K562 (cell line): Measurements from ENCODE around the gene ICE2. TPM values are rescaled to one million over a fixed set of nuclear protein-coding genes. Genes with fewer than 3 reads are reported as not detected.

Experiments used
- ATAC-seq: fragments of 200-7000 bp; cut with Tn5 transposase; 3 replicates; pipeline ENCODE4 v1.9.1; 2020; ENCODE audit warnings: moderate library complexity
- BruUV-seq: library from RNA; stranded (reverse); fragments of 400-500 nt; replicated peaks from 2 replicates; lab custom pipeline; 2021; lab: Mats Ljungman, UMichigan
- CTCF ChIA-PET: fragments of 300-600 bp; formaldehyde crosslinking; extraction: SDS; loops from one replicate; lab custom pipeline; 2021; ENCODE audit warnings: low intra/inter-chr PET ratio; lab: Yijun Ruan, JAX
- POLR2A ChIA-PET: fragments of 300-600, 350-650 bp; sonication (Branson Sonifier 250); formaldehyde crosslinking; extraction: SDS; loops from one replicate; lab custom pipeline; 2021; ENCODE audit warnings: antibody characterized with exemption, inconsistent platforms; lab: Yijun Ruan, JAX
- DNase-seq, 4 experiments: peaks; one replicate each; pipeline versions ENCODE4 v3.0.0 to v3.0.0-alpha.2; 2011 to 2018; ENCODE audit warnings: low spot score in 3 of 4, mixed read lengths in 3 of 4; ENCODE audit errors: extremely low read depth in 1 of 4
- FAIRE-seq: peaks from 2 replicates; lab custom pipeline; 2011; peaks lifted over from hg19 to GRCh38; lab: Jason Lieb, UNC
- H2AFZ ChIP-seq: 2 replicates; pipeline ENCODE4 v1.6.0; 2011; ENCODE audit warnings: low read depth, low read length, control low read depth, inconsistent platforms
- H3K27ac ChIP-seq: fragments of 200-600 bp; 3 replicates; pipeline ENCODE4 v1.8.0; 2011; ENCODE audit warnings: low read depth, mild to moderate bottlenecking, control low read depth, inconsistent platforms, low read length, moderate library complexity, mixed read lengths; ENCODE audit errors: extremely low read depth
- H3K27me3 ChIP-seq, 2 experiments: fragments of 300-600 bp in 1 of 2; 2 replicates in 1 of 2; 3 replicates in 1 of 2; pipeline versions ENCODE4 v1.6.0 to v1.8.0; 2011; ENCODE audit warnings: inconsistent platforms in 2 of 2, low read length in 2 of 2, mild to moderate bottlenecking in 1 of 2, mixed read lengths in 1 of 2, moderate library complexity in 1 of 2; ENCODE audit not compliant: control insufficient read depth in 2 of 2, insufficient read depth in 2 of 2
- H3K36me3 ChIP-seq: fragments of 300-600 bp; 3 replicates; pipeline ENCODE4 v1.8.0; 2011; ENCODE audit warnings: mild to moderate bottlenecking, low read length, inconsistent platforms; ENCODE audit not compliant: control insufficient read depth, insufficient read depth
- H3K4me1 ChIP-seq, 2 experiments: fragments of 200-600 bp in 1 of 2; replicated peaks in 1 of 2; 2 replicates in 1 of 2; 3 replicates in 1 of 2; pipeline versions ENCODE4 v1.5.1 to v1.8.0; 2011; ENCODE audit warnings: inconsistent platforms in 2 of 2, low read length in 2 of 2, mild to moderate bottlenecking in 1 of 2, mixed read lengths in 1 of 2, moderate library complexity in 1 of 2; ENCODE audit not compliant: control insufficient read depth in 2 of 2, insufficient read depth in 2 of 2
- H3K4me2 ChIP-seq: 2 replicates; pipeline ENCODE4 v1.6.1; 2011; ENCODE audit warnings: low read length, control low read depth, inconsistent platforms, mixed read lengths; ENCODE audit not compliant: insufficient read depth
- H3K4me3 ChIP-seq: fragments of 200-600 bp; sonication (generic), shearing (Covaris generic); 2 replicates; pipeline ENCODE4 v1.5.1; 2016; ENCODE audit warnings: control low read depth, inconsistent platforms
- H3K79me2 ChIP-seq: fragments of 200-600 bp; 3 replicates; pipeline ENCODE4 v1.8.0; 2011; ENCODE audit warnings: low read length, inconsistent platforms; ENCODE audit not compliant: control insufficient read depth, insufficient read depth
- H3K9ac ChIP-seq, 2 experiments: 2 replicates each; pipeline versions ENCODE4 v1.6.0 to v1.6.1; 2011; ENCODE audit warnings: low read depth in 2 of 2, low read length in 2 of 2, control low read depth in 1 of 2, inconsistent platforms in 1 of 2, mild to moderate bottlenecking in 1 of 2, mixed read lengths in 1 of 2; ENCODE audit not compliant: insufficient read depth in 1 of 2
- H3K9me1 ChIP-seq: one replicate; pipeline ENCODE4 v1.6.0; 2011; ENCODE audit warnings: inconsistent platforms, mild to moderate bottlenecking, low read length, moderate library complexity; ENCODE audit not compliant: control insufficient read depth, insufficient read depth
- H3K9me3 ChIP-seq: replicated peaks from 2 replicates; pipeline ENCODE4 v1.5.1; 2011; ENCODE audit warnings: low read depth, low read length, inconsistent platforms; ENCODE audit not compliant: control insufficient read depth, insufficient read depth
- H4K20me1 ChIP-seq: replicated peaks from 2 replicates; pipeline ENCODE4 v1.6.1; 2011; ENCODE audit warnings: low read length, inconsistent platforms, mixed read lengths; ENCODE audit not compliant: control insufficient read depth, insufficient read depth
- ELF4 ChIP-seq: fragments of 450-650 bp; formaldehyde crosslinking; IDR thresholded peaks from 2 replicates; pipeline ENCODE4 v1.4.0; 2022; ENCODE audit warnings: missing genetic modification characterization
- LCOR ChIP-seq: sonication (generic); formaldehyde crosslinking; IDR thresholded peaks from 2 replicates; pipeline ENCODE4 v1.8.0; 2022; ENCODE audit warnings: mild to moderate bottlenecking, missing genetic modification reagents
- PHF20 ChIP-seq: fragments of 450-650 bp; IDR thresholded peaks from 2 replicates; pipeline ENCODE4 v1.6.1; 2018; ENCODE audit not compliant: partially characterized antibody
- POLR2B ChIP-seq: fragments of 450-650 bp; IDR thresholded peaks from 2 replicates; pipeline ENCODE4 v1.6.1; 2018; ENCODE audit warnings: low read depth; ENCODE audit not compliant: partially characterized antibody
- TAL1 ChIP-seq: fragments of 450-650 bp; IDR thresholded peaks from 2 replicates; pipeline ENCODE4 v1.6.1; 2016; ENCODE audit warnings: mild to moderate bottlenecking
- ZBED1 ChIP-seq: IDR thresholded peaks from 2 replicates; pipeline ENCODE4 v1.6.1; 2014
- ZNF511 ChIP-seq: sonication (generic); formaldehyde crosslinking; IDR thresholded peaks from 2 replicates; pipeline ENCODE4 v1.8.0; 2022; ENCODE audit warnings: mild to moderate bottlenecking, missing genetic modification reagents
- WGBS: fragments of 100-300 bp; shearing (Covaris generic); methylation state at CpG from one replicate; pipeline ENCODE4 v1.1.6; 2016; ENCODE audit warnings: low coverage, mixed read lengths; ENCODE audit not compliant: insufficient coverage; ENCODE audit errors: missing lambda C conversion rate; 5-methylcytosine and 5-hydroxymethylcytosine counted together
- in situ Hi-C: fragments of 300-500 bp; cut with MboI; formaldehyde crosslinking; loops from 4 replicates; pipeline ENCODE4 v1.15.0; 2018; ENCODE audit warnings: inconsistent platforms, mixed read lengths
- intact Hi-C: fragments of 100-400 bp; cut with micrococcal nuclease; formaldehyde crosslinking; loops from 2 replicates; pipeline ENCODE4 v1.14.2; 2022
- polyA plus RNA-seq, 8 experiments: library from polyadenylated mRNA; depleted of rRNA in 4 of 8; stranded (reverse) in 5 of 8; unstranded in 3 of 8; fragments of >200 nt; fragmentation: Nextera tagmentation in 2 of 8; fragmentation: Illumina TruSeq in 1 of 8; extraction: Ambion mirVana in 2 of 8; extraction: Trizol in 1 of 8; gene quantifications; 2 replicates each; pipeline versions ENCODE4 v1.2.1 to v1.2.3, GENCODE V29; 2011 to 2014; ENCODE audit warnings: inconsistent platforms in 1 of 8, missing spikeins in 1 of 8
- total RNA-seq, 7 experiments: library from RNA; depleted of rRNA in 6 of 7; stranded (reverse); fragments of >200 nt in 6 of 7; fragmentation: Illumina TruSeq in 2 of 7; extraction: Trizol in 2 of 7; gene quantifications; 2 replicates each; pipeline versions ENCODE4 v1.2.1 to v1.2.3, GENCODE V29; 2011 to 2021; ENCODE audit warnings: low replicate concordance in 1 of 7

Gene ICE2
- total and polyA plus RNA-seq, 9 of the 15 experiments (the other 6 are each of a cell fraction or from before 2014, with no cell fraction given) = 21.8 to 87.9 (median 58.1) TPM

- Histone ChIP-seq H3K9me3 (no peaks in the 10 kb centered on the region), H3K27ac (no peak overlapping the region), H4K20me1 (no peaks in the 10 kb centered on the region), H3K4me2 (no peak overlapping the region), H3K36me3 (peaks cover 44% of the 10 kb centered on the region; the same call in 2 of the 3 replicates), H3K79me2 (no peaks in the 10 kb centered on the region), H3K27me3 (no peaks in the 10 kb centered on the region)
- in situ Hi-C loops (no loop called here), intact Hi-C loops (no loop called here)
- no peak for DNase-seq
- 100% methylated on average over 1 of the region's 1 CpG for WGBS
- CTCF ChIA-PET = no interaction called here
- no TSS peak for BruUV-seq
- TF ChIP-seq ZBED1 (no peak), PHF20 (no peak), LCOR (CRISPR knock-in tag) (no peak), POLR2B (no peak), ELF4 (CRISPR knock-in tag) (no peak), ZNF511 (no peak), TAL1 (no peak)
- TF ChIP-seq, all 486 proteins: peak for 0
- H3K9me1 ChIP-seq = no peaks in the 10 kb centered on the region
- H3K4me3 ChIP-seq = no peak overlapping the region
- H3K4me1 ChIP-seq = peaks cover 3 to 8% of the 10 kb centered on the region in 2 experiments; a peak in 4 of 5 replicates
- POLR2A ChIA-PET = no interaction called here
- no peak overlapping the region for H3K9ac ChIP-seq
- ATAC-seq = no peak
- no peak overlapping the region for H2AFZ ChIP-seq
- no peak for FAIRE-seq
These were observed 50.0 kb downstream of the ICE2 start for GRCh38 chr15:60428935-60429334.
